ENCODE data around the gene SCGB1C1.

GRCh38 chr11:206526-207207 is 13.8 kb downstream of the SCGB1C1 start:
- TF ChIP-seq SIN3A (IDR thresholded peaks at IDR 0.05; ENCODE audit: borderline replicate concordance in 2 of 2, control insufficient read depth in 1 of 2, low read depth in 2 of 2, low read length in 2 of 2) (peak in 1 of 2 experiments; percentile 15; a peak in 1 of 4 replicates), CHD2 (IDR thresholded peaks at IDR 0.05; ENCODE audit: low read depth, low read length) (no peak), CTCF (IDR thresholded peaks at IDR 0.05 in 2 of 3, conservative IDR thresholded peaks at IDR 0.05 in 1 of 3; ENCODE audit: insufficient read depth in 2 of 3, low read depth in 1 of 3, low read length in 3 of 3) (no peak), CBFB (CRISPR knock-in tag; IDR thresholded peaks at IDR 0.05) (no peak)

All from K562 (cell line).